ENCODE measurements around the gene TMEM182. TPM values are rescaled to one million over a fixed set of nuclear protein-coding genes. Genes with fewer than 3 reads are reported as not detected.
A peak's percentile ranks its signal among the peaks of the same experiment; 100 is the strongest.

Gene TMEM182
- total RNA-seq, 1 donor = 1.4 TPM

GRCh38 chr2:102736110-102736409 is 25.8 kb upstream of the TMEM182 start:
- no peak for DNase-seq (ENCODE audit: insufficient read length, low spot score, missing footprints)

GRCh38 chr2:102736410-102737409 is 25.1 kb upstream of the TMEM182 start:
- peak; percentile 95 for DNase-seq (ENCODE audit: insufficient read length, low spot score, missing footprints)

More at GRCh38 chr2:102736110-102736409, 25.8 kb upstream of the TMEM182 start:
- Histone ChIP-seq H3K4me2 (ENCODE audit: insufficient read depth, low read length) (peak overlapping the region; percentile 92), H3K27ac (ENCODE audit: low read depth, low read length) (peak overlapping the region; percentile 38), H3K9me3 (ENCODE audit: low read depth, low read length) (no peaks in the 10 kb centered on the region), H3K36me3 (ENCODE audit: insufficient read depth, low read length) (peaks cover 4% of the 10 kb centered on the region), H3K4me1 (ENCODE audit: insufficient read depth, low read length) (peaks cover 10% of the 10 kb centered on the region), H4K20me1 (ENCODE audit: insufficient read depth, low read length) (peaks cover 2% of the 10 kb centered on the region), H2AFZ (ENCODE audit: low read length) (peak overlapping the region; percentile 93), H3K4me3 (ENCODE audit: insufficient read depth, low read length) (peak overlapping the region; percentile 93), H3K79me2 (ENCODE audit: insufficient read depth, low read length) (peaks cover 17% of the 10 kb centered on the region), H3K27me3 (ENCODE audit: insufficient read depth, low read length) (no peaks in the 10 kb centered on the region)
- TF ChIP-seq CTCF (IDR thresholded peaks at IDR 0.05; ENCODE audit: extremely low read depth, low read depth, low read length) = no peak

GRCh38 chr2:102737431-102737830 is 24.4 kb upstream of the TMEM182 start:
- H3K4me3 ChIP-seq (ENCODE audit: insufficient read depth, low read length) = peak overlapping the region; percentile 93
- H3K4me2 ChIP-seq (ENCODE audit: insufficient read depth, low read length) = peak overlapping the region; percentile 92

More at GRCh38 chr2:102736410-102737409, 25.1 kb upstream of the TMEM182 start:
- Histone ChIP-seq H3K4me1 (ENCODE audit: insufficient read depth, low read length) (peaks cover 10% of the 10 kb centered on the region), H3K4me2 (ENCODE audit: insufficient read depth, low read length) (peak overlapping the region; percentile 92), H3K4me3 (ENCODE audit: insufficient read depth, low read length) (peak overlapping the region; percentile 93), H3K27me3 (ENCODE audit: insufficient read depth, low read length) (no peaks in the 10 kb centered on the region), H3K27ac (ENCODE audit: low read depth, low read length) (peak overlapping the region; percentile 38), H3K36me3 (ENCODE audit: insufficient read depth, low read length) (peaks cover 1% of the 10 kb centered on the region), H4K20me1 (ENCODE audit: insufficient read depth, low read length) (peaks cover 2% of the 10 kb centered on the region), H2AFZ (ENCODE audit: low read length) (peak overlapping the region; percentile 93), H3K9me3 (ENCODE audit: low read depth, low read length) (no peaks in the 10 kb centered on the region), H3K79me2 (ENCODE audit: insufficient read depth, low read length) (peaks cover 17% of the 10 kb centered on the region)
- TF ChIP-seq CTCF (IDR thresholded peaks at IDR 0.05; ENCODE audit: extremely low read depth, low read depth, low read length) = no peak

More at GRCh38 chr2:102737431-102737830, 24.4 kb upstream of the TMEM182 start:
- Histone ChIP-seq H3K9me3 (ENCODE audit: low read depth, low read length) (no peaks in the 10 kb centered on the region), H3K27me3 (ENCODE audit: insufficient read depth, low read length) (no peaks in the 10 kb centered on the region), H3K79me2 (ENCODE audit: insufficient read depth, low read length) (peaks cover 17% of the 10 kb centered on the region), H4K20me1 (ENCODE audit: insufficient read depth, low read length) (peaks cover 2% of the 10 kb centered on the region), H2AFZ (ENCODE audit: low read length) (peak overlapping the region; percentile 93), H3K4me1 (ENCODE audit: insufficient read depth, low read length) (peaks cover 10% of the 10 kb centered on the region), H3K27ac (ENCODE audit: low read depth, low read length) (no peak overlapping the region), H3K36me3 (ENCODE audit: insufficient read depth, low read length) (no peaks in the 10 kb centered on the region)
- DNase-seq (ENCODE audit: insufficient read length, low spot score, missing footprints) = no peak
- TF ChIP-seq CTCF (IDR thresholded peaks at IDR 0.05; ENCODE audit: extremely low read depth, low read depth, low read length) = no peak
